DMS153 treated with DMSO at 0.1 percent for 48 hours (cell line): ENCODE data around the gene MMD2.
"Not testable (repeated sequence)": the region's sequence is repeated elsewhere in the genome, so short reads cannot be mapped to it uniquely, and the experiment has no call there.

Source experiments
- DNase-seq: peaks from one replicate; lab custom pipeline; 2025; ENCODE audit not compliant: unreplicated experiment; lab: John Stamatoyannopoulos, UW

MMD2 gene, protein sequence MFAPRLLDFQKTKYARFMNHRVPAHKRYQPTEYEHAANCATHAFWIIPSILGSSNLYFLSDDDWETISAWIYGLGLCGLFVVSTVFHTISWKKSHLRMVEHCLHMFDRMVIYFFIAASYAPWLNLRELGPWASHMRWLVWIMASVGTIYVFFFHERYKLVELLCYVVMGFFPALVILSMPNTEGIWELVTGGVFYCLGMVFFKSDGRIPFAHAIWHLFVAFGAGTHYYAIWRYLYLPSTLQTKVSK

DNA sequence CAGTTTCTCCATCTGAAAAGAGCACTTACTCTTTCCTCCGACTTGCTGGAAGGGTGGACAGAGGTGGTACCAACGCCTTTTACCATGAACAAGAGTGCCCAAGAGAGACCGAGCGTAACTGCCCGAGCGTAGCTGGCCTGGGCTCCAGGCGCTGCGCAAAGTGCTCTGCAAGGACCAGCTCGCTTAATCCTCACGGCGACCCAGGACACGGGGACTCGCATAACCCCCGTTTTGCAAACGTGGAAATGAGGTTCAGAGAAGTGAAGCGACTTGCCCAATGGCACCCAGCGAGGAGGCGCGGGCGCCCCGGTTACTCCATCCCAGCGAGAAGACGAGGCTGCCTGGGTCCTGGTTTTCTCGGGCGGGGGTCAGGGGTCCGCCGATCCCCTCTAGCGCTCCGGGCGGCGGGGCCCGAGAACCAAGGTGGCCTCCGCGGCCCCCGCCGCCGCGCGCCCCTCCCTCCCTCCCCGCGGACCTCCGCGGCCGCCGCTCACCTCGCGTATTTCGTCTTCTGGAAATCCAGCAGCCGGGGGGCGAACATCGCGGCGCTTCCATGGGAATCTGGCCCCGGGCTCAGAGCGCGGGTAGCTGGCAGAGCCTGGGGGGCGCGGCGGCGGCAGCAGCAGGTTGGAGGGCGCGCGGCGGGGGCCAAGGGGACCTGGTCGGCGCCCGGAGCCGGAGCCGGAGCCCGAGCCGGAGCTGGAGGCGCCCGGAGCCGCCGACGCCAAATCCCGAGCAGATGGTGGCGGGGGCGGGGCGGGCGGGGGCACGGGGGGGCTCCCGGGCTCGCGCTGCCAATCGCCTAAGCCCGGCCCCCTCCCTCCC lies at the start of gene MMD2:
Gene MMD2 (minus strand): TSS at position 711 of the 825 bp plus-strand sequence. CDS start 170 bp downstream, at position 541.
- DNase-seq, result no peak

GRCh38 chr7:5005066-5005465 lies 46.1 kb upstream of the MMD2 start:
- no peak for DNase-seq

DNA sequence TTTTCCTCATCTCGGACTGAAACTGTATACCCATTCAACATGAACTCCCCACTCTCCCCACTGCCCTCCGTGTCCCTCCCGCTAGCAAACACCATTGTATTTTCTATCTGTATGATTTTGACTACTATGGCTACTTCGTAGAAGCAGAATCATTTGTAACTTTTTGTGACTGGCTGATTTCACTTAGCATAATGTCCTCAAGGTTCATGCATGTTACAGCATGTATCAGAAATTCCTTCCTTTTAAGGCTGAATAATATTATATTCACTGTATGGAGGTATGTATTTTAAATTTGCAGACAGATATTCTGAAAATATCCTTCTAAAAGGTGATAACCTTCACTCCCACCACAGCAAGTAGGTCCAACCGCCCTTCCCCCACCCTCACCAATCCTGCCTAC lies 42.9 kb upstream of the MMD2 start:
- DNase-seq, result no peak

GRCh38 chr7:5001003-5001402 lies 42.0 kb upstream of the MMD2 start:
- no peak for DNase-seq

GRCh38 chr7:4999369-4999950 lies 40.5 kb upstream of the MMD2 start:
- no peak for DNase-seq

DNA sequence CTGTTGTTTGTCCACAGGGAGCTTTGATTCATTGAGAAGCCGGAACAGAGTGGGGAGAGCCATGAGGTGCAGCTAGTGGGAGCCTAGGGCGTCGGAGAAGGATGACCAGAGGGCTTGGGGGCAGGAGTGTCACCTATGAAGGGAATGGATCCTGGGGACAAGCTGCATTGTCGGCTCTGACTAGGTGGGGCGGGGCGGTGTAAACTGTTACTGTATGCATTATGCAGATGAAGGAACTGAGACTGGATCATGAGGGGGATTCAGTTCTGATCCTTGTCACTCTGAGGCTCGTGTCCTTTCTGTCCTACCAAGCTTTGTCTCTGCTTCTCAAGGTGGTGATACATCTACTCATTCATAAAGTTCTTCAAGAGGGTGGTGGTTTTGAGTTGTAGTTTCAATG lies 39.9 kb upstream of the MMD2 start:
- DNase-seq, result no peak

- no peak for DNase-seq
These were observed 39.3 kb upstream of the MMD2 start for GRCh38 chr7:4998244-4998643.

GRCh38 chr7:4996696-4997222 lies 37.8 kb upstream of the MMD2 start:
- no peak for DNase-seq

DNA sequence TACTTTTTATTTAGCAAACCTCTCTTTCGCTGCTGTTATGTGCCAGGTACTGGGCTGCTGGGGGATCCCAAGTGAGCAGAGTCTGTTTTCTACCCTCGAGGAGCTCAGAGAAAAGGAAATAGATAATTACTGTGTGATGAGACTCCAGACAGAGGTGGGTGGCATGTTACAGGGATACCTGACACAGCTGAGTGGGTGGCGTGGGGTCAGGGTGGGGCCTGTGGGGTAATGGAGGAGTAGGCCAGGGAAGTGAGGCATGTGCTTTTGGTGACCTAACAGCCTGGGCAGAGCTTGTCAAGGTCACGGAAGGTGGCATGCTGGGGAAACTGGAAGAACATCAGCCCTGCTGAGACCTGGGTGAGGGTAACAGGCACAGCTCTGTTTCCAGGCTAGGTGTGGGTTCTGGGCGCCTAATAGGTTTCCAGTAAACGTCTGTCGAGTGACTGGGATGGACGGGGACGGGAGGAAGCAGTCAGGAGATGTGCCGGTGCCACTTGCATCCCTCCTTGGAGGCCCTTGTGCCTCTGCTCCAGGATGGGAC lies 36.5 kb upstream of the MMD2 start:
- DNase-seq, result no peak

- no peak for DNase-seq
These were observed 34.5 kb upstream of the MMD2 start for GRCh38 chr7:4993471-4993870.

- DNase-seq, result not testable (repeated sequence)
These were observed 23.8 kb upstream of the MMD2 start for GRCh38 chr7:4982741-4983140.

- not testable (repeated sequence) for DNase-seq
These were observed 22.4 kb upstream of the MMD2 start for GRCh38 chr7:4981295-4981890.

- DNase-seq, result not testable (repeated sequence)
These were observed 16.6 kb upstream of the MMD2 start for GRCh38 chr7:4975626-4976025.

DNA sequence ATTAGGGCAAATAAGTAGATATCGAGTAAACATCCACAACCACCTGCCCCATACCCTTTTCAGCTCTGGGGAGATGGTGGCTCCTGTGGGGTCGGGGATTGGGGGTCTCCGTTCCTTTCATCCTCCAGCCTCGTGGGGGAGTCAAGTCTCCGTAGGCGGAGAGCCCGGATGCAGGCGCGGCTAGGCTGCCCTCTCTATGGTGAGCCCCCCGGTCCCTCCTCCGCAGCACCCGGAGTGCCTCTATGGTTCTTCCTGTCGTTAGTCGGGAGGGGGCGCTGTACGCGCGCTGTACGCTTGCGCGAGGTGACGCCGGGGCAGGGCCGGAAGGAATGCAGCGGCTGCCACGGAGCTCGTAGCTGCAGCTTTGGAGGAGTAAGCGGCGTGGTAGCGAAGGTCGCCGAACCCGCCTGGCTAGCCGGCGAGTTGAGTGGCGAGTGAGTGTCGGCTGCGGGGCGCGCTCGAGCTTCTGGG lies 14.8 kb upstream of the MMD2 start:
- peak; percentile 80 for DNase-seq

- DNase-seq, result not testable (repeated sequence)
These were observed 13.5 kb upstream of the MMD2 start for GRCh38 chr7:4972446-4972845.

- no peak for DNase-seq
These were observed 6.5 kb upstream of the MMD2 start for GRCh38 chr7:4965295-4966022.

- no peak for DNase-seq
These were observed 5.5 kb upstream of the MMD2 start for GRCh38 chr7:4964506-4964905.

DNA sequence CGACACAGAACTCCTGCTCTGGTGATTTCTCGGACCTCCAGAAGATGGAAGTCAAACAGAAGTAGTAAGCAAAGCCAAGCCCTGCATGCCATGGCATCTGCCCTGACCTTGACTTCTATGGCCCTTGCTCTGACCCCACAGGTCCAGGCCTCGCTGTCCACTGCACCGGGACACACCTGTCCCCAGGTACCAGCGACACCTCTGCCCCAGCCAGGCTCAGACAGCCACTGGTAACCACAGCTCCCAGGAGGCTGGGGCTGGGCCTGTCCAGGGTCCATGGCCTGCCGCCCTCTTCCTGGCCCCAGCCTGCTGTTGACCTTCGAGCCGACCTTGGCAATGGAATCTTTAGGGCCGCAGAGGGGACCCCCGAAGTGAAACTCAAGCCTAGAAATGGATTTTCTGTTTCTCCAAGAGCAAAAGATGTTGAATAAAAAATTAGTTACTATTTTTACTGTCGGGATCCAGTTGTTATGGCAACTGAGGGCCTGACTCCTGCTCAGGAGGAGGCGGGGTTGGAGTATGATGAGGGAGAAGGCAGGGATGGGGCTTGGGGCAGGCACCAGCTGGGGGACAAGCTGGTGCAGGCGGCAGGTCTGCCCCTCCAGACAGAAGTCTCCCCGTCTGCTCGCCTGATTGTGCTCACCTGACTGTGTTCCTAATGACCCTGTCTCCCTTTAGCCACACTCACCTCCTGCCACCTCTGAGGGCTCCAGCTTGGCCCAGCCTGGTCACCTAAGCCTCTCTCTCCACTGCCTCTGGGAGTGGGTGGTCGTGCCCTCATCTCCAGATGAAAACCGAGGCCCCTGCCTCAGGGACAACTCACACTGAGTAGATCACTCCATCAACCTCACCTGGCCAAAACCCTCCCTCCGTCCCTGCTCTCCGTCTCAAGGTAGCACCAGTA lies 4.1 kb upstream of the MMD2 start:
- DNase-seq, result no peak

DNA sequence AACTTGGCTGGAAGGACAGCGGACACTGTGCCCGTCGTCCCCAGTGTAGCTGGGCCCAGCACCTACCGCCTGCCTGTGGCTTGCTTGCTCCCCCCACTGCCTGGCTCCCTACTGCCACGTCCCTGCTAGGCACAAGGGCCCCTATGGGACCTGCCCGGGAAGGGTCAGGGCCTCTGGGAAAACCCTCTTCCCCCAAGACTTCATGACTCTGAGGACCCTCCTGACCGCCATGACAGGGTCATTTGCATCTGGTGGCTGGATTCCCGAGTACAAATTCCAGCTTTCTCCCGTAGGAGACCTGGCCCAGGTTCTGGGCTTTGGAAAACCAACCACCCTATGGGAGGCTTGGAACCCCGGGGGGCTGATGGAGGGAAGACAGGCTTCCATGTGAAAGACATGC lies 1.4 kb upstream of the MMD2 start:
- no peak for DNase-seq
